Mammary epithelial cell (primary cell): ENCODE measurements around the gene PTPRM.

Source experiments
- CTCF ChIP-seq, 2 donors: IDR thresholded peaks in 1 of 2; conservative IDR thresholded peaks in 1 of 2; 2 replicates each; pipeline ENCODE4 v1.5.1; 2011 to 2012; ENCODE audit warnings: inconsistent platforms in 2 of 2, low read length in 2 of 2, mild to moderate bottlenecking in 2 of 2, control low read depth in 1 of 2, low read depth in 1 of 2; ENCODE audit not compliant: insufficient read depth in 1 of 2; ENCODE audit errors: extremely low read depth in 1 of 2
- EZH2 ChIP-seq: IDR thresholded peaks from 2 replicates; pipeline ENCODE4 v1.6.1; 2012; ENCODE audit warnings: low read length, inconsistent platforms, borderline replicate concordance

DNA sequence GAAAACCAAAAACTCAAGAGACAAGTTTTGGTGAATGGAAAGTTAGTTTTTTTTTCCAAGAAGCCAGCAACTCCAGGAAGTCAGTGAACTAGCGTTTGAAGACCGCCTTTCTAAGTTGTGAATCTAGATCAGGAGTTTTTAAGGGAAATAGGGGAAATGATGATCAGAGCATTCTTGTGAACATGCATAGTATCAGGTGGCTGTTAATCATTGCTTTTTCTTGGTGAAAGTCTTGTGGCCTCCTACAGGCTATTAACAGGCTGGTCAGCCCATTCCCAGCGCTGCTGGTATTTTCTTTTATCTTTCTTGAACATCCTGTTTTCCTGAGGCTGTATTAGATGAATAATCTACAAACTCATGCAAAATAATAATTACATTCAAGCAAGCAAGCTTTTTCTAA is 155.8 kb downstream of the PTPRM start:
- TF ChIP-seq CTCF (conservative IDR thresholded peaks at IDR 0.05 in 1 of 2, IDR thresholded peaks at IDR 0.05 in 1 of 2; ENCODE audit: extremely low read depth in 1 of 2, insufficient read depth in 1 of 2, low read depth in 1 of 2, low read length in 2 of 2): no peak
- TF ChIP-seq EZH2: no peak
